Activated CD4-positive, alpha-beta memory T cell treated with anti-CD3 and anti-CD28 coated beads for 36 hours (primary cell): ENCODE data around the gene MCF2L2. TPM values are rescaled to one million over a fixed set of nuclear protein-coding genes. Genes with fewer than 3 reads are reported as not detected.

Experiments used
- CTCF ChIA-PET: fragments of 350-600 bp; sonication (Branson Sonifier 250); formaldehyde crosslinking; loops from one replicate; lab custom pipeline; 2021; ENCODE audit warnings: antibody characterized with exemption, inconsistent platforms; lab: Charles Lee
- POLR2A ChIA-PET: fragments of 350-600 bp; sonication (Branson Sonifier 250); formaldehyde crosslinking; loops from one replicate; lab custom pipeline; 2021; ENCODE audit warnings: antibody characterized with exemption; lab: Charles Lee
- DNase-seq: peaks from one replicate; pipeline ENCODE4 v3.0.0-alpha.2; 2020
- H3K27ac Mint-ChIP-seq: one replicate; pipeline ENCODE4 v1.8.0; 2021; ENCODE audit warnings: mixed read lengths
- H3K27me3 Mint-ChIP-seq: one replicate; pipeline ENCODE4 v1.8.0; 2021; ENCODE audit warnings: mixed read lengths
- H3K36me3 Mint-ChIP-seq: one replicate; pipeline ENCODE4 v1.8.0; 2021; ENCODE audit warnings: mixed read lengths
- H3K4me1 Mint-ChIP-seq: one replicate; pipeline ENCODE4 v1.8.0; 2021; ENCODE audit warnings: low read depth, mixed read lengths
- H3K4me3 Mint-ChIP-seq: one replicate; pipeline ENCODE4 v1.8.0; 2021; ENCODE audit warnings: mild to moderate bottlenecking, mixed read lengths
- H3K9me3 Mint-ChIP-seq: one replicate; pipeline ENCODE4 v1.8.0; 2021; ENCODE audit warnings: mixed read lengths
- intact Hi-C: fragments of 100-400 bp; cut with micrococcal nuclease; formaldehyde crosslinking; loops from one replicate; pipeline ENCODE4 v1.15.1; 2023
- total RNA-seq, 2 experiments: library from RNA; stranded (reverse); gene quantifications; one replicate each; pipeline ENCODE4 v1.2.3, GENCODE V29; 2021

Gene MCF2L2
- total RNA-seq, 2 experiments from 2014 or later = 3.9 to 4.7 TPM

GRCh38 chr3:183357564-183358079, 70.8 kb downstream of the MCF2L2 start:
- ChIA-PET CTCF (interaction anchor here (1.1 kb wide), 1 partner anchor 24 kb away, joined by 3 read pairs; no protein-coding TSS in a partner anchor), POLR2A (no interaction called here)
- no peaks in the 10 kb centered on the region for H3K36me3 Mint-ChIP-seq
- intact Hi-C loops = no loop called here
- H3K4me1 Mint-ChIP-seq = peaks cover 4% of the 10 kb centered on the region
- H3K4me3 Mint-ChIP-seq = no peak overlapping the region
- H3K27me3 Mint-ChIP-seq = no peaks in the 10 kb centered on the region
- no peak for DNase-seq
- no peak overlapping the region for H3K27ac Mint-ChIP-seq
- no peaks in the 10 kb centered on the region for H3K9me3 Mint-ChIP-seq

DNA sequence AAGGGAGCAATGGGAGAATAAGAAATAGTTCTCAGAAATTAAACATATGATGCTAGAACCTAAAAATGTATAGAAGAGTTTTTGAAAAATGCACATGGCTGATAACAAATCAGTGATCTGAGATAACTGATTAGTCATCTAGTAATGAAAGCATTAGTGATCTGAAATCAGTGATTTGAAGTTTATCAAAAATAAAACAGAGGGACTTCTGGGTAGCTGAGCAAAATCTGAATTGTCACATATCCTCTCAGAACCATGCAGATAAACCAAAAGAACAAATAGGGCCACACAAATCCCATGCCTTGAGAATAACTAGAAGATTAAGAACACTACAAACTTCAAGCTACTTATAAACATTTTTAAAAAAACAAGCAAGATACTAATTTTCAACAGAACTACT, 71.5 kb downstream of the MCF2L2 start:
- no peak for DNase-seq
- ChIA-PET POLR2A (no interaction called here), CTCF (no interaction called here)
- no peaks in the 10 kb centered on the region for H3K9me3 Mint-ChIP-seq
- no peaks in the 10 kb centered on the region for H3K36me3 Mint-ChIP-seq
- intact Hi-C loops = no loop called here
- H3K27me3 Mint-ChIP-seq = no peaks in the 10 kb centered on the region
- H3K27ac Mint-ChIP-seq = no peak overlapping the region
- no peak overlapping the region for H3K4me3 Mint-ChIP-seq
- H3K4me1 Mint-ChIP-seq = peaks cover 4% of the 10 kb centered on the region

- ChIA-PET POLR2A (no interaction called here), CTCF (no interaction called here)
- Mint-ChIP-seq H3K4me3 (no peak overlapping the region), H3K27me3 (no peaks in the 10 kb centered on the region), H3K36me3 (no peaks in the 10 kb centered on the region), H3K9me3 (no peaks in the 10 kb centered on the region), H3K27ac (no peak overlapping the region), H3K4me1 (peaks cover 10% of the 10 kb centered on the region)
- intact Hi-C loops = loop anchor here (5.0 kb wide), 1 partner anchor 48 kb away; no protein-coding TSS in a partner anchor
- no peak for DNase-seq
These were observed 73.5 kb downstream of the MCF2L2 start for GRCh38 chr3:183354874-183355273.

DNA sequence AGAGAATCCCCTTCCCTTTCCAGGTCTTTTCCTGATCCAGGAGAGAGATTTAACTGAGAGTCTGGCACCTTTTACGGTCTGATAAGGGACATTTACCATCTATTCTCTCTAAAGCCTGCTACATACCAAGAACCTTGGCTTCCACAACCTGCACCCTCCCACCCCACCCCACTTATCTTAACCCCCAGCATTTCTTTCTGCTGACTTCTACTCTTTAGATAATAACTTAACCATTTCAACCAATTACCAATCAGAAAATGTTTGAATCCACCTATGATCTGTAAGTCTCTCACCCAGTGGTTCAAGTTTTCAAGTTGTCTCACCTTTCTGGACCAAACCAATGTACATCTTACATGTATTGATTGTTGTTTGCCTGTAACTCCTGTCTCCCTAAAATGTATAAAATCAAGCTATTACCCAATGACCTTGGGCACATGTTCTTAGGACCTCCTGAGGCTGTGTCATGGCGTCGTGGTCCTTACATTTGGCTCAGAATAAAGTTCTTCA, 74.0 kb downstream of the MCF2L2 start:
- intact Hi-C loops = loop anchor here (5.0 kb wide), 1 partner anchor 47 kb away; no protein-coding TSS in a partner anchor
- CTCF ChIA-PET = no interaction called here
- POLR2A ChIA-PET = no interaction called here
- H3K4me3 Mint-ChIP-seq = no peak overlapping the region
- H3K9me3 Mint-ChIP-seq = no peaks in the 10 kb centered on the region
- H3K27me3 Mint-ChIP-seq = no peaks in the 10 kb centered on the region
- peaks cover 14% of the 10 kb centered on the region for H3K4me1 Mint-ChIP-seq
- no peak overlapping the region for H3K27ac Mint-ChIP-seq
- no peaks in the 10 kb centered on the region for H3K36me3 Mint-ChIP-seq
- no peak for DNase-seq

- Mint-ChIP-seq H3K9me3 (no peaks in the 10 kb centered on the region), H3K36me3 (no peaks in the 10 kb centered on the region), H3K4me3 (no peak overlapping the region), H3K27me3 (no peaks in the 10 kb centered on the region), H3K27ac (no peak overlapping the region), H3K4me1 (peaks cover 18% of the 10 kb centered on the region)
- POLR2A ChIA-PET = no interaction called here
- CTCF ChIA-PET = interaction anchor here (0.8 kb wide), 1 partner anchor 32 kb away, joined by 3 read pairs; no protein-coding TSS in a partner anchor
- DNase-seq = no peak
- intact Hi-C loops = loop anchor here (5.0 kb wide), 1 partner anchor 46 kb away; no protein-coding TSS in a partner anchor
These were observed 75.0 kb downstream of the MCF2L2 start for GRCh38 chr3:183353421-183353820.

DNA sequence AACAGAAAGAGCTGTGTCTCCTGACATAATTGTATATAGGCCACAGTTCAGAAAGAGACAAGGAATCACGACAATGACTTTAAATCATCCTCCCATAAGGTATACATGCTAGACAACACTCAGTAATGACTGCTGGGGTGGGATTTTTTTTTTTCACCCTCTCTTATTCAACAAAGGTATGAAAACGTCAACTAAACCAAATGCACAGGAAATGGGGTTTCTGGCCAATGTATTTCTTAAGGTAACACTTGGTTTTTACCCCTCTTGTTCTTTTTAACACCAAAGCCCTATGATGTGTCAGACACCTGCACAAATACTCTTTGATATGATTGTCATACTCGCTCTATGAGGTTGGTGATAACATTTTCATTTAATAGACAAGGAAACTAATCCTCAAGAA, 78.3 kb downstream of the MCF2L2 start:
- H3K27me3 Mint-ChIP-seq = no peaks in the 10 kb centered on the region
- H3K36me3 Mint-ChIP-seq = peaks cover 4% of the 10 kb centered on the region
- CTCF ChIA-PET = interaction anchor here (0.5 kb wide), 1 partner anchor 227 kb away, joined by 3 read pairs; no protein-coding TSS in a partner anchor
- no peak overlapping the region for H3K4me3 Mint-ChIP-seq
- intact Hi-C loops = loop anchor here (5.0 kb wide), 1 partner anchor 43 kb away; no protein-coding TSS in a partner anchor
- POLR2A ChIA-PET = no interaction called here
- H3K27ac Mint-ChIP-seq = no peak overlapping the region
- no peak for DNase-seq
- H3K9me3 Mint-ChIP-seq = peaks cover 21% of the 10 kb centered on the region
- H3K4me1 Mint-ChIP-seq = peaks cover 14% of the 10 kb centered on the region

- ChIA-PET POLR2A (no interaction called here), CTCF (interaction anchor here (0.5 to 0.7 kb wide), 2 partner anchors 165 to 226 kb away, joined by 3 read pairs; no protein-coding TSS in a partner anchor)
- H3K4me1 Mint-ChIP-seq = peaks cover 14% of the 10 kb centered on the region
- H3K27ac Mint-ChIP-seq = no peak overlapping the region
- DNase-seq = no peak
- intact Hi-C loops = loop anchor here (5.0 kb wide), 1 partner anchor 42 kb away; no protein-coding TSS in a partner anchor
- peaks cover 6% of the 10 kb centered on the region for H3K36me3 Mint-ChIP-seq
- H3K27me3 Mint-ChIP-seq = no peaks in the 10 kb centered on the region
- H3K4me3 Mint-ChIP-seq = no peak overlapping the region
- peaks cover 26% of the 10 kb centered on the region for H3K9me3 Mint-ChIP-seq
These were observed 78.8 kb downstream of the MCF2L2 start for GRCh38 chr3:183349421-183350157.

DNA sequence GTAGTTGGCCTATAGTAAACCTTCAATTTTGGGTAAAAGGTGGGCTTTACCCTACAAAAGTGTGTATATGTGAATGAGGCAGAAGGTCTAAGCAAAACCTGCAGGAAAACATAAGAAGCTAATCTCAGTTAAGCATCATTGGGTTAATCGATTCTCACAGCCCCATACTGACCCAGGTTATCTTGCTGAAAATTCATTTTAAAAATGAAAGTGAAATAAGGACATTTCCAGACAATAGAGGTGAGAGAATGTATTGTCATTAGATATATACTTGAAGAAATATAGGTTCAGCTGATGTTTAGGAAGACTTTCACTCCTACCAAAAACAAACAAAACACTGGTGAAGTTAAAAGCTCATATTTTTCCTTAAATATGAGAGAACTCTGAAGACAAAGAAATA, 85.6 kb downstream of the MCF2L2 start:
- no peaks in the 10 kb centered on the region for H3K27me3 Mint-ChIP-seq
- CTCF ChIA-PET = interaction anchor here (0.6 kb wide), 1 partner anchor 235 kb away, joined by 3 read pairs; no protein-coding TSS in a partner anchor

GRCh38 chr3:183341545-183342288, 86.7 kb downstream of the MCF2L2 start:
- CTCF ChIA-PET = no interaction called here

More for the DNA sequence above, 85.6 kb downstream of the MCF2L2 start:
- H3K4me3 Mint-ChIP-seq = no peak overlapping the region
- DNase-seq = no peak
- intact Hi-C loops = no loop called here
- H3K27ac Mint-ChIP-seq = no peak overlapping the region
- peaks cover 6% of the 10 kb centered on the region for H3K36me3 Mint-ChIP-seq
- peaks cover 7% of the 10 kb centered on the region for H3K4me1 Mint-ChIP-seq
- H3K9me3 Mint-ChIP-seq = peaks cover 26% of the 10 kb centered on the region
- POLR2A ChIA-PET = no interaction called here

DNA sequence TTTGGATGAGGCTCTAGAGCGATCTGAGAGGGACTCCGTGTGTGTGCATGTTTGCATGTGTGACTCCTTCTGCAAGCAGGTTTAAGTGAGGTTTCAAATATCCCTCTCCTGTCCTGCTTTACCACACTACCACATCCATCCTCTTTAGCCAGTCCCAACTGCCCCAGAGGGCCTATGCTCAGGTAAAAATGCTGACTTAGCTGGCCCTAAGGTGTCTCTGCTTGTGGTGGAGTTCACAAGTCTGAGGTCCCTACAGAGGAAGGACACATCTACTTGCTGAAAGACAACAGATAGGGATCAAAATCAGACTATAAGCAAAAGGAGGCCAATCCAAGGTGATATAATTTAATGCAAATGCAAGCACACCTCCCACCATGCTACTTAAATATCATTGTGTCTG, 88.2 kb downstream of the MCF2L2 start:
- peaks cover 7% of the 10 kb centered on the region for H3K4me1 Mint-ChIP-seq
- intact Hi-C loops = no loop called here
- POLR2A ChIA-PET = no interaction called here
- peaks cover 3% of the 10 kb centered on the region for H3K36me3 Mint-ChIP-seq
- peaks cover 5% of the 10 kb centered on the region for H3K9me3 Mint-ChIP-seq
- no peaks in the 10 kb centered on the region for H3K27me3 Mint-ChIP-seq
- DNase-seq = no peak
- H3K4me3 Mint-ChIP-seq = no peak overlapping the region
- CTCF ChIA-PET = no interaction called here
- no peak overlapping the region for H3K27ac Mint-ChIP-seq

More at GRCh38 chr3:183341545-183342288, 86.7 kb downstream of the MCF2L2 start:
- intact Hi-C loops = no loop called here
- Mint-ChIP-seq H3K27ac (no peak overlapping the region), H3K36me3 (peaks cover 5% of the 10 kb centered on the region), H3K9me3 (peaks cover 18% of the 10 kb centered on the region), H3K27me3 (no peaks in the 10 kb centered on the region), H3K4me1 (peaks cover 7% of the 10 kb centered on the region), H3K4me3 (no peak overlapping the region)
- POLR2A ChIA-PET = no interaction called here
- no peak for DNase-seq

GRCh38 chr3:183339461-183340086, 88.8 kb downstream of the MCF2L2 start:
- intact Hi-C loops = no loop called here
- ChIA-PET POLR2A (no interaction called here), CTCF (no interaction called here)
- no peak overlapping the region for H3K27ac Mint-ChIP-seq
- H3K4me3 Mint-ChIP-seq = no peak overlapping the region
- H3K9me3 Mint-ChIP-seq = no peaks in the 10 kb centered on the region
- no peaks in the 10 kb centered on the region for H3K36me3 Mint-ChIP-seq
- DNase-seq = no peak
- no peaks in the 10 kb centered on the region for H3K27me3 Mint-ChIP-seq
- peaks cover 7% of the 10 kb centered on the region for H3K4me1 Mint-ChIP-seq
